Esophagus muscularis mucosa (tissue), 4 donors: Measurements from ENCODE around the gene GRK5. TPM values are rescaled to one million over a fixed set of nuclear protein-coding genes. Genes with fewer than 3 reads are reported as not detected.
"Not testable (repeated sequence)": the region's sequence is repeated elsewhere in the genome, so short reads cannot be mapped to it uniquely, and the experiment has no call there.

Source experiments
- DNase-seq: peaks from one replicate; pipeline ENCODE4 v3.0.0-alpha.2; 2017; ENCODE audit errors: extremely low spot score
- H3K27ac ChIP-seq, 4 donors: fragments of 200-600 bp; sonication (generic); replicated peaks in 1 of 4; 1 replicate in 3 of 4; 2 replicates in 1 of 4; pipeline ENCODE4 v1.5.1; 2016 to 2019; ENCODE audit warnings: mild to moderate bottlenecking in 1 of 4
- H3K27me3 ChIP-seq, 4 donors: fragments of 200-600 bp; sonication (generic); one replicate each; pipeline versions ENCODE4 v1.5.1 to v1.6.0; 2016 to 2019
- H3K36me3 ChIP-seq, 4 donors: fragments of 200-600 bp; sonication (generic); one replicate each; pipeline ENCODE4 v1.5.1; 2016 to 2019
- H3K4me1 ChIP-seq, 4 donors: fragments of 200-600 bp; sonication (generic); one replicate each; pipeline ENCODE4 v1.5.1; 2016 to 2019
- H3K4me3 ChIP-seq, 4 donors: fragments of 200-600 bp; sonication (generic); 1 replicate in 2 of 4; 2 replicates in 2 of 4; pipeline ENCODE4 v1.5.1; 2016 to 2019; ENCODE audit warnings: mild to moderate bottlenecking in 4 of 4, moderate library complexity in 1 of 4
- H3K9me3 ChIP-seq, 4 donors: fragments of 200-600 bp; sonication (generic); 1 replicate in 3 of 4; 2 replicates in 1 of 4; pipeline ENCODE4 v1.5.1; 2016 to 2019
- EP300 ChIP-seq: sonication (generic); formaldehyde crosslinking; IDR thresholded peaks from one replicate; pipeline ENCODE4 v1.6.1; 2017; ENCODE audit warnings: antibody characterized with exemption
- POLR2A ChIP-seq: fragments of 450-650 bp; IDR thresholded peaks from one replicate; pipeline ENCODE4 v1.6.1; 2017; ENCODE audit warnings: antibody characterized with exemption, moderate library complexity, mild to moderate bottlenecking, low read depth
- POLR2AphosphoS5 ChIP-seq, 2 donors: sonication (generic); formaldehyde crosslinking; IDR thresholded peaks; one replicate each; pipeline ENCODE4 v1.6.1; 2017; ENCODE audit warnings: antibody characterized with exemption in 2 of 2
- WGBS: methylation state at CpG from one replicate; pipeline ENCODE4 v1.1.5; 2018; 5-methylcytosine and 5-hydroxymethylcytosine counted together
- intact Hi-C: fragments of 100-400 bp; cut with DNase I; formaldehyde crosslinking; loops from one replicate; pipeline ENCODE4 v1.15.1; 2023
- total RNA-seq, 4 donors: library from RNA; depleted of rRNA; stranded (reverse); fragments of >200 nt; gene quantifications; one replicate each; pipeline versions ENCODE4 v1.1.0 to v1.2.1, GENCODE V29; 2016
- TF ChIP-seq, protein P1 (sequence below), 3 experiments: fragments of 200-600 bp in 2 of 3; fragments of 450-650 bp in 1 of 3; sonication (generic) in 2 of 3; IDR thresholded peaks; one replicate each; pipeline ENCODE4 v1.5.1; 2017 to 2019; ENCODE audit warnings: antibody characterized with exemption in 3 of 3, mild to moderate bottlenecking in 2 of 3, moderate library complexity in 1 of 3

The GRK5 gene
- total RNA-seq, 4 donors from 2014 or later = 39.6 to 64.4 (median 50.7) TPM

DNA sequence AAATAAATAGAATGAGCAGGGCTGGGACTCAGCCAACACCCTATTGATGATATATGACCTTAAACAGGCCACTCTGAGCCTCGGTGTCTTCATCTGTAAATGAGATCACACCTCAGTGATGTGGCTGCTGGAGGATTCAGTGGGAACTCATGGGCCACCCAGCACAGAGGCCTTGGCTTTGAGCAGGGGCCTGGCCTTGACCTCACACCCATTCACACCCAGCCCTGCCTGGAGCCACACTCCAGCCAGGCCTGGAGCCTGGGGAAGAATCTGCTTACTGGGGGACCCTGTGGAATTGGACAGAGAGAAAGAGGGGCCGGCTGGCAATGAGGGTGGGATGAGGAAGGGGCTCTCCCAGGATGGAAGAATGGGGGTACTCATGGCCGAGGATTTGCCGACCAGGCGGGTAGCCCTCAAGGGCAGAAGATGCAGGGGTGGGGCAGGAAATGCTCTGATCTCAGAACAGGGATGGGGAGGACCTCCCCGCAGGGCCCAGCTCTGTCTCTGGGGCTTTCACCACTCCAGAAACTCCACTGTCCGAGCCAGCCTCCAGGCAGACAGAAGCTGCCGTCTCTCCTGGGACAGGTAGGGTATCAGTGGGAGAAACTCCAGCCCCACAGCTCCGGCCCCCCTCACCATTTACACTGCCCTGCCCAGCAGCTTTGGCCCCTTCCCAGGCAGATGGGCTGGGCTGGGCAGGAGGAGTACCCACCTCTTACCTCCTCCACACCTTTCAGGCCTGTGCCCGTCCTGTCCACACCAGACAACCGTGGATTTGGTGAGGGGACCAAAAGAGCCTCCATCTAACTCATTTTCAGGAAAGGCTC, 253.2 kb downstream of the GRK5 start:
- Histone ChIP-seq H3K36me3 (peaks cover 0 to 25% (median 19%) of the 10 kb centered on the region in 4 donors), H3K4me1 (no peaks in the 10 kb centered on the region), H3K27me3 (no peaks in the 10 kb centered on the region), H3K27ac (no peak overlapping the region), H3K4me3 (no peak overlapping the region), H3K9me3 (no peaks in the 10 kb centered on the region)
- WGBS = 87% methylated on average over 8 of the region's 11 CpGs
- intact Hi-C loops = no loop called here
- no peak for DNase-seq
- TF ChIP-seq POLR2AphosphoS5 (IDR thresholded peaks at IDR 0.05) (no peak), POLR2A (no peak), EP300 (no peak)
- TF ChIP-seq, protein P1, sequence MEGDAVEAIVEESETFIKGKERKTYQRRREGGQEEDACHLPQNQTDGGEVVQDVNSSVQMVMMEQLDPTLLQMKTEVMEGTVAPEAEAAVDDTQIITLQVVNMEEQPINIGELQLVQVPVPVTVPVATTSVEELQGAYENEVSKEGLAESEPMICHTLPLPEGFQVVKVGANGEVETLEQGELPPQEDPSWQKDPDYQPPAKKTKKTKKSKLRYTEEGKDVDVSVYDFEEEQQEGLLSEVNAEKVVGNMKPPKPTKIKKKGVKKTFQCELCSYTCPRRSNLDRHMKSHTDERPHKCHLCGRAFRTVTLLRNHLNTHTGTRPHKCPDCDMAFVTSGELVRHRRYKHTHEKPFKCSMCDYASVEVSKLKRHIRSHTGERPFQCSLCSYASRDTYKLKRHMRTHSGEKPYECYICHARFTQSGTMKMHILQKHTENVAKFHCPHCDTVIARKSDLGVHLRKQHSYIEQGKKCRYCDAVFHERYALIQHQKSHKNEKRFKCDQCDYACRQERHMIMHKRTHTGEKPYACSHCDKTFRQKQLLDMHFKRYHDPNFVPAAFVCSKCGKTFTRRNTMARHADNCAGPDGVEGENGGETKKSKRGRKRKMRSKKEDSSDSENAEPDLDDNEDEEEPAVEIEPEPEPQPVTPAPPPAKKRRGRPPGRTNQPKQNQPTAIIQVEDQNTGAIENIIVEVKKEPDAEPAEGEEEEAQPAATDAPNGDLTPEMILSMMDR (IDR thresholded peaks at IDR 0.05) = no peak

DNA sequence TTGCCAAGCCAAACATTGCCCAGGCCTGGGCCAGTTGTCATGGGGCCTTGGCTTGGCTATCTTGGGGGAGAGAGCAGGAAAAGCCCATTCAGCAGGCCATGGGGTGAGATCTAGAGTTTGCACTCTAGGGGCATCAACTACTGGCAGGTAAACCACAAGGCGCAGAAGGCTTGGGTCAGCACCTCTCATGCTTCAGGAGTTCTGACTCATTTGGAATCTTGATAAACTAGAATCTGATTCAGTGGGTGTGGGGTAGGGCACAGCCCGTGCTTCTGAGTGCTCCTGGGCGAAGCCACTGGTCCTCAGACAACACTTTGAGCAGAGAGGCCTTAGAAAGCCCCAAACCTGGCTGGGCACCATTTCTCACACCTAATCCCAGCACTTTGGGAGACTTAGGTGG, 254.0 kb downstream of the GRK5 start:
- 93% methylated on average over 3 of the region's 3 CpGs for WGBS
- intact Hi-C loops = no loop called here

DNA sequence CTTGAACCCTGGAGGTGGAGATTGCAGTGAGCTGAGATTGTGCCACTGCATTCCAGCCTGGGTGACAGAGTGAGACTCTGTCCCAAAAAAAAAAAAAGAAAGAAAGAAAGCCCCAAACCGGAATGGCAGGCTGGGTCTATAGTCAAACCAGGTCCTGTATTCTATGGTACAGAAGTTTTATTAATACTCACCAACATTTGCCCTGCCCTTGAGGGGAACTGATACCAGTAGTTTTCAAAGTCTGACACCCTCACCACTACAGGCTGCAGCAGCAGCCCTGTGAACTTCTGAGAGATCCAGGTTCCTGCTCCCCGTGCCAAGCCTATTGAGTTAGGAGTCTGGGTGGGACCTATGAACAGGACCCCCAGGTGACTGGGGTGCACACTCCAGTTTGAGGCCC, 254.6 kb downstream of the GRK5 start:
- TF ChIP-seq POLR2AphosphoS5 (IDR thresholded peaks at IDR 0.05) (no peak), POLR2A (no peak), EP300 (no peak)
- TF ChIP-seq, protein P1 (IDR thresholded peaks at IDR 0.05) = no peak
- intact Hi-C loops = no loop called here

More for the DNA sequence above, 254.0 kb downstream of the GRK5 start:
- H3K36me3 ChIP-seq = peaks cover 0 to 17% (median 11%) of the 10 kb centered on the region in 4 donors
- TF ChIP-seq EP300 (no peak), POLR2AphosphoS5 (IDR thresholded peaks at IDR 0.05) (no peak), POLR2A (no peak)
- TF ChIP-seq, protein P1 (IDR thresholded peaks at IDR 0.05) = no peak
- no peak overlapping the region for H3K4me3 ChIP-seq
- H3K27me3 ChIP-seq = no peaks in the 10 kb centered on the region
- no peak for DNase-seq
- no peaks in the 10 kb centered on the region for H3K4me1 ChIP-seq
- H3K27ac ChIP-seq = no peak overlapping the region
- H3K9me3 ChIP-seq = no peaks in the 10 kb centered on the region

DNA sequence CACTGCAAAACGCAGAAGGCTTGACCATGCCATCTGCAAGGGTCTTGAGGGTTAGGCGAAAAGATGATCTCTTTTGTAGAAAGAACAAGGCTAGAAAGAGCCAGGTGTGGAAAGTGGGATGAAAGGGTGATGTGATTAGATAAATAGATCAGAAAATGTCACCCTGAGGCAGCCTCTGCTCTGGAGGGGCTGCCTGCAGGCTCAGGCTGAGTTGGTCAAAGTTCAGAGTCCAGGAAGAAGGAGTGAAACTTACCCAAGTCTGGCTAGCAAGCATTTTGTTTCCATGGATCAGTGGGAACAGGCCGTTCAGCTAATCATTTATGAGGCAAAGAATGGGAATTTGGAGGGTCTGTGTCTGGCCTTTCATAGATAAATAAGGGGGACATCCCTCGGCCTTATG, 255.4 kb downstream of the GRK5 start:
- no peak for DNase-seq
- TF ChIP-seq, protein P1 (IDR thresholded peaks at IDR 0.05) = no peak
- TF ChIP-seq POLR2AphosphoS5 (IDR thresholded peaks at IDR 0.05) = no peak
- no peak for TF ChIP-seq EP300
- TF ChIP-seq POLR2A = no peak
- 92% methylated on average over 4 of the region's 4 CpGs for WGBS
- Histone ChIP-seq H3K36me3 (peaks cover 0 to 7% (median 7%) of the 10 kb centered on the region in 4 donors), H3K9me3 (no peaks in the 10 kb centered on the region), H3K27ac (no peak overlapping the region), H3K27me3 (no peaks in the 10 kb centered on the region), H3K4me1 (no peaks in the 10 kb centered on the region), H3K4me3 (no peak overlapping the region)
- intact Hi-C loops = no loop called here

More for the DNA sequence above, 254.6 kb downstream of the GRK5 start:
- Histone ChIP-seq H3K9me3 (no peaks in the 10 kb centered on the region), H3K4me3 (no peak overlapping the region), H3K27me3 (no peaks in the 10 kb centered on the region), H3K4me1 (no peaks in the 10 kb centered on the region), H3K36me3 (peaks cover 0 to 13% (median 8%) of the 10 kb centered on the region in 4 donors), H3K27ac (no peak overlapping the region)
- DNase-seq = no peak
- WGBS = 84% methylated on average over 2 of the region's 2 CpGs

DNA sequence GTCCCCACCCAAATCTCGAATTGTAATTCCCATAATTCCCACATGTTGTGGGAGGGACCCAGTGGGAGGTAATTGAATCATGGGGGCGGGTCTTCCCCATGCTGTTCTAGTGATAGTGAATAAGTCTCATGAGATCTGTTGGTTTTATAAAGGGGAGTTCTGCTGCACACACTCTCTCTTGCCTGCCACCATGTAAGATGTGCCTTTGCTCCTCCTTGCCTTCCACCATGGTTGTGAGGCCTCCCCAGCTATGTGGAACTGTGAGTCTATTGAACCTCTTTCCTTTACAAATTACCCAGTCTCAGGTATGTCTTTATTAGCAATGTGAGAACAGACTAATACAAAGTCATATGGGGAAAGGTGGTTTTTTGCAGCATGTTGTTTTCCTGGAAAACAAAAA, 255.8 kb downstream of the GRK5 start:
- H3K4me3 ChIP-seq, H3K9me3 ChIP-seq, H3K4me1 ChIP-seq, H3K36me3 ChIP-seq, H3K27ac ChIP-seq, intact Hi-C loops, DNase-seq, H3K27me3 ChIP-seq: not testable (repeated sequence)
- WGBS = 91% methylated on average over 2 of the region's 2 CpGs
